DMS53 treated with DMSO at 0.1 percent for 48 hours (cell line): ENCODE results near the gene IL17REL.

ENCODE experiments used
- DNase-seq: peaks from one replicate; lab custom pipeline; 2025; ENCODE audit not compliant: unreplicated experiment; lab: John Stamatoyannopoulos, UW

IL17REL gene

DNA sequence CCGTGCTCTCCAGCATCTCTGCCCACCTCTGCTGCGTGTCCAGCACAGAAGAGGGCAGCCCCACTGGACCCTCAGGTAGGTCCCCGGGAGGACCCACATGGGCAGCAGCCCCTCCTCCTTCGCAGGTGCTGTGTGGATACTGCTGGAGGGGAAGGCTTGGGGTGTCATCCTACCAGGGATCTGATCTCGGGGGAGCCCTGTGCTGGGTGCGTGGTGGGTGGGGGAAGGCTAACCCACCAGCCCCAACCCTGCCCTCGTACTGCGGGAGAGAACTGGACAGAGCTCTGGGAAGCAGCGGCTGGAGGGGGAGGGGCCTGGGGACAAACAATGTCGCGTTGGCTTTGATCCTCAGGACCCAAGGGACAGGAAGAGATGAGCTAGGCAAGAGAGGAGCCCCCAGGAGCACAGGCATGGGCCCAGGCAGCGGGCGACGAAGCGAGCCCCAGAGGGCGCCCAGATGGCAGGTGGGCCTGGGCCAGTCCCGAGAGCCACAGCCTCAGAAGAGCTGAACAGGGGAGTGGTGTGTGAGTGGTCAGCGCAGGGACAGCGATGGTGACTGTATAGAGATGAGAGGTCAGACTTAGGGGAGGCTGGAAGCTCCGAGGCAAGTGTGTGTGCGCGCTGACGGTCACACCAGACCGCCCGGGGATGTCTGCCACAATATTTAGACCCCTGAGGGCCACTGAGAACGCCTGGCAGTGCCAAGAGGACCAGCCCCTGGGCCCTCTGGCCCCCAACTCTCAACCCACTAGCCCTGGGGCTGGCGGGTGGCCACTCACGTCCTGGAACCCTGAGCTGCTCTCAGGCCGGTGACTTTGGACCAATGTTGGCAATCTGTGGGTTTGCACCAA is 53.4 kb downstream of the IL17REL start:
- peak; percentile 24 for DNase-seq

DNA sequence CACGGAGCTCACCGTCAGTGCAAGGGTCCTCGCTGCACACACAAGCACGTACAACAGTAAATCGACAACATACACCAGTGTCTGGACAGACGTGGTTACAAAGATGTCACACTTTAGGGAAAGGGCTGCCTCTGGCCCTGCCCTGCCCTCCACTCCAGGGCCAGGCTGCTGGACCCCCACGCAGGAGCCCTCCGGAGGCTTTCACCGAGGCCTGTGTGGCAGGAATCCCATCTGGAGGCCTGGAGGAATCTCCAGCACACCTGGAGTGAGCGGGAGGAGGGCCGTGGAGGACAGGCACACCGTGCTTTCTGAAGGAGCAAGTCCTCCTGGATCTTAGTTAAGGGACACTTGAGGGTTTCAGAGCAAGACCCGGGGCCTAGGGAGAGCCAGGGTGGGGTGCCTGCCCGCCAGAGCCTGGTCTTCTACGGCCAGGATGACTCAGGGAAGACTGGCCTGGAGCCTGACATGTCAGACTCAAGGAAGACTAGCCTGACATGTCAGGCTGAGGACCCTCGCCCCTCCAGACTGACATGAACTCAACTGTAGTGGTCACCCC is 54.1 kb downstream of the IL17REL start:
- DNase-seq = no peak

DNA sequence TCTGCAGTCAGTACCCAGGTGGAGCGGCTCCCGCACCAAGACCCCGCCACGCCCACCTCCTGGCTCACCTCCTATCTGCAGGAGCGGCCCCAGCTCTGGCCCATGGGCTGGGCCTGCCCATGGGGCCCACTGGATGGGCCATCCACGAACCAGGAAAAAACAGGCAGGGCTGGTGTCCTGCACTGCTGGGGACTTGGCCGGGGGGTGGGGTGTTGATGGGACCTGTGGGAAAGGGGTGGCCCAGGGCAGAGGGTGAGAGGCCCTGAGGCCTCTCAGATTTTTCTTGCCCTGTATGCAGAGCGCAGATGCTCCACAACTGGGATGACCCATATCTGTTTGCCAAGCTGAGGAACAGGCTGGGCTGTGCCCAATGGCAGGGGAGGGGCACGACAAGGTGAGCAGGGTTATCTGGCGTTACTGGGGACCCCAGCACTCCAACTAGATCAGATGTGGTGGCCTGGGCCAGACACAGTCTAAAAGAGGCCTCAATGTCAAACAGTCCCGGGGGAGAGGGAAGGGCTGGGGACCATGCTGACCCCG is 54.7 kb downstream of the IL17REL start:
- no peak for DNase-seq

DNA sequence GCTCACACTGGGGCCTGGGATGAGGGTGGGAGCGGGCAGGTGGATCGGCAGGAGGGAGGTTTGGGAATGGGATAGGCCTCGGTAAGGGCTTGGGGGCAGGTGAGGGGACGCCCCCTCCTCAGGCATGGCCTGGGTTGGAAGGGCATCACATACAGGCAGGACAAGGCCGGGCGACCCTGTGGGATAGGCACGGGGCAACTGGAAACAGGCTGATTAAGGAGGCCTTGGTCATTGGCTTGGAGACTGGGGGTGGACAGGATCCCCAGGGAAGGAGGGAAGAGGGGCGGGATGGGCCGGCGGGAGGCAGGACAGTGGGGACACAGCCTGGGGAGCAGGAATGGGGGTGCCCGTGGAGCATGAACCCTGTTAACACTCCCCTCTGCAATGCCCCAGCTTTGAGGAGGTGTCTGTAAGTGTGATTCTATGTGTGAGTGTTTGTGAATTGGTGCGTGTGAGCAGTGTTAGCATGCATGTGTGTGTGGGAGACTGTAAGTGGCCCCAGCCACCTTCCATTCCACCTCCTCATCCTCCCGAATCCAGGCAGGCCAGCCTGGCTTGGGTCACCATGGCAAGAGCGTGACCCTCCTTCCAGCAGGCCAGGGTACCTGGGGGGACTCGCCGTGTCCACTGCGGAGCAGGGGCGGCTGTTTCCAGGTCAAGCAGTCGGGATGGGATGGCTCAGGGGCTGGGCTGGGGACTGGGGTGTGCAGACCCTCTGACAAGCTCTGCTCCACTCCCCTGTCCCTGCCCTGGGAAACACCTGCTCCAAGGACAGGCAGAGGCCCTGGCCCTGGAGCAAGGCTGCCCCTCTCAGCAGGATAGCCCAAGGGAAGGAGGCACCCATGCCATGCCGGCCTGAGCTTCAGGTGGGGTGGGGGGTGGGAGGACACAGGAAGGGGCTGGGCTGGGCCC is 55.4 kb downstream of the IL17REL start:
- no peak for DNase-seq

DNA sequence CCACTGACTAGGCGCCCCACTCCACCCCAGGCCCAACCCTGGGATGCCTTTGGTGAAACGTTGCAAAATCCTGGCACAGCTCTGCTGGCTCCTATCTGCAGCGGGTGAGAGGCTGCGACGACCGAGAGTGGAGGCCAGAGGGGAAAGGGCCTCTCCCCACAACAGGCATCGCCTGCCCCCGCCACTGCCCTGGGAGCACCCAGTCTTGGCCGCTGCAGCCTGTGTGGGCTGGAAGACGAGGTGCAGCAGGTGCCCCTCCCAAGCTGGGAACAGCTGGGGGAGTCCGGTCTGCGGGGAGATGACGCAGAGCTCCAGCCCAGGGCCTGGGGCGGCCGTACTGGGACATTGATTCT is 56.2 kb downstream of the IL17REL start:
- DNase-seq = no peak

DNA sequence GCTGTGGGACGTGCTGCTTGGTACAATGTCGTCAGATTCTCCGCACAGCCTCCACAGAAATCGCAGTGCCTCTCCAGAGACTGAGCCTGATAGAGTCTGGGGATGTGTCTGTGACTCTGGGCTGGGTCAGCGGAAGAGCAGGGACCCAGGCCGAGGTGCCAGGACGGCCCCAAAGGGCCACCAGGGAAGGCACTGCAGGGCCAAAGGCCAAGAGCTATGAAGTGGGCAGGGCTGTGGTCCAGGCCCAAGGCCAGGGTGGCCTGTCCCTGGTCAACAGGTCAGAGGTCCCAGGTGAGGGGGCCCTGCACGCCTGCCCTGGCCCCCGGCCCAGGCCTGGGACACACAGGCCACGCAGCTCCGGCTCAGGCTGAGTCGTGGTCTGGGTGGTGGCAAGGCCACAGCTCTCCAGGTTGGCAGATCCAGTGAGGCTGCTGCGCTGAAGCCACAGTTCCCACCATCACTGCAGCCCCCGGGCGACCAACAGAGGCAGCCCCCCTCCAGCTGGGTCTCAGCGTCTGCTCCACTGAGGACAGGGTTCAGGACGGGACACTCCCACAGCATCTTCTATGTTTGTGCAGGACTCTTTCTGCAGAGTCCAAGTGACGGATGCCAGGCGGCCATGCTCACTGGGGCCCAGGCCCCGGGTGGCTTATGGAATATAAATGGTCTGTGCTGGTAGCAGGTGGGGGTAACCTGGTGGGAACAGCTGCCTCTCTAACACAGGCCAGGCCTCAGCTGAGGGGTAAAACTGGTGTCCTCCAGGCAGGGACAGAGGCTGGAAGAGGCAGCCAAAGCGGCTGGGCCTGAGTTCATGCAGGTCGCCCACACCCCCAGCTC is 56.8 kb downstream of the IL17REL start:
- no peak for DNase-seq

DNA sequence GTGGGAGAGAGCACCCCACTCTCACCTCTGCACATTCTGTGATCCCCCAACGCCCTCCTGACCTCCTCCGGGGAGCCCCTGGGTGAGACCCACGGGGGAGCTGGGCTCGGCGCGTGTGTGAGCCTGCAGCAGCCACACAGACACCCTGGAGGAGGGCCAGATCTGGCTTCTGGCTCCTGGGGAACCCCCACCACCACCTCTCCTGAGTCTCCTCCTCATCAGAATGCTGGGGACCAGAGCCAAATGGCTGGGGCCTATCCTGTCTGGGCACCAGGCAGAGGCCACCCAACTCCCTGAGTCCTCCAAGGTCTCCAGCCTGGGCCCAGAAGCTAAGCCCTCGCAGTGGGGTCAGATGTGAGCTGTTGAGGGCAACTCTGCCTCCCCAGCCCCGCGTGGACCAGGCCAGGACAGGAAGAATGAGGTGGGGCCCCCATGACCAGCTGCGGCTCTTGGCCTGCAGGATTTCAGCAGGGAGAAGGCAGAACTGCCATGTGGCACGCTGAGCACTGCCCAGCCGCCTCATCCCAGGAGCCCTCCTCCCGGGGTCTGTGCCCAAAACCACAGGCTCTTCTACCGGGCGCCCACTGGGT is 57.5 kb downstream of the IL17REL start:
- DNase-seq = no peak

DNA sequence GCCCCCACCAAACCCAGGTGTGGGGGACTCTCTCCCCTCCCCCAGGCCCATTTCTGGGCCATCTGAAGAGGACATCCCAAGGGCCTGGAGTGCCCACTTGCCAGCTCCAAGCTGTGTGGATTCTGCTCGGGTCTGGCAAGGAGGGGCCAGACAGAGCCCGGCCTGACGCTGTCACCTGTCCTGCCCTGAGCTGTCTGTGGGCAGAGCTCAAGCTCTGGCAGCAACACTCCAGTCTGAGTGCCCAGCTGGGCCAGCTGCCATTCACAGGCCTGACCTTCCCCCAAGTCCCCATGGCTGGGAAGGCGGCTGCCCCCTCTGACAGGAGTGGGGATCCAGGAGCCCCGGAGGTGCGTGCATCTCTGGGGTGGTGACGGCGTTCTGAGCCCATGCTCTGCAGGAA is 58.2 kb downstream of the IL17REL start:
- DNase-seq = peak; percentile 48

DNA sequence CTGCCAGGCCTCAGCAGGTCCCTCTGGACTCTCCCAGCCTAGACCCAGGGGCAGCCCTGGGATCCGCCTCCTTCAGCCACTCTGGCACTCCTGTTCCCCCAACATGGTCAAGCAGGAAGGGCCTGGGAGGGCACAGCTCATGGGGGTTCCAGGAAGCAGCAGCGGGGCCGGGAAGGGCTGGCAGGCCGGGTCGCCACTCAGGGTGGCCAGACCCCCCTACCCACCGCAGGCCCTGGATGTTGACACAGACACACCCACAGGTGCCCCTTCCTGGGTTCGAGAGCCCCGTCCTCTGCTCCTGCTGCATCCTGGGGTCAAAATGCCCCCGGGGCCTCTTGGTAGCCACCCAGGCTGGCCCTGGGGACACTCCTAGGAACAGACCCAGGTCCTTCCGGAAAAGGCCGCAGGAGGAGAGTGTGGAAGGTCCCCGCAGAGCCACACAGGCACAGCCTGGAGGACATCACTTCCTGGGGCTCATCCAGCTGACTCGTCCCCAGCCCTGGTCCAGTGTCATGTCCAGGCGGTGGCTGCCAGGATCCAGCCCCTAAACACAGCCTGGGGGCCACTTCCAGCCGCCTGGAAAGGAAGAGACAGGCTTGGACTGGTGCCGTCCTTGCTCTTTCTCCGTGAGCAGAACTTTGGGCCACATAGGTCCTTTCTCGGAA is 58.8 kb downstream of the IL17REL start:
- DNase-seq = no peak

DNA sequence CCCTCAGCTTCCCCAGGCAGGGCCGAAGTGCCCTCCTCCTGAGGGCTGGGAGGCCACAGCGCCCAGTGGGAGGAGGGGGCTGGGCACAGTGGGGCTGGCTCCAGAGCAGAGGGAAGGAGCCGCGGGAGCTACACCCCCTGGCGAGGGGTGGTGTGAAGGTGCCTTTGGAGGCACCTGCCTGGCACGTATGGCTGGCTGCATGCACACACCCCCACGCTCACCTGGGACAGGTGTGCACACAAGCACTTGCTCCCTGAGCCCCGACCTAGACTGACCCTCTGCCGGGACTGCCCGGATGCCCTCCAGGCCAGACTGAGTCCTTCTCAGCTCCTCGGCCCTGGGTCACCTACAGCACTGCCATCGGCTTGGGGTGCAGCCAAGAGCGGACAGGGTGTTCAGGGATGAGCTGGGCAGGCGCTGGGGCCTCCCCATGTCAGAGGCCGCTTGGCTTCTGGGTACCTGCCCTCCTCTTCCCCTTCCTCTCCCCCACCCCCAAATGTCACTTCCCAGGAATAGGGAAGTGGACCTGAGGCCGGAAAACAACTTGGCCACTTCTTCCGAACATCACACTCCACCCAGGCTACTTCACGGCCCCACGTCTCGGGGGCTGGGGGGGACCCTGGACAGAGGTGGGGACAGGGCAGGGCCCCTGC is 59.4 kb downstream of the IL17REL start:
- peak; percentile 88 for DNase-seq

DNA sequence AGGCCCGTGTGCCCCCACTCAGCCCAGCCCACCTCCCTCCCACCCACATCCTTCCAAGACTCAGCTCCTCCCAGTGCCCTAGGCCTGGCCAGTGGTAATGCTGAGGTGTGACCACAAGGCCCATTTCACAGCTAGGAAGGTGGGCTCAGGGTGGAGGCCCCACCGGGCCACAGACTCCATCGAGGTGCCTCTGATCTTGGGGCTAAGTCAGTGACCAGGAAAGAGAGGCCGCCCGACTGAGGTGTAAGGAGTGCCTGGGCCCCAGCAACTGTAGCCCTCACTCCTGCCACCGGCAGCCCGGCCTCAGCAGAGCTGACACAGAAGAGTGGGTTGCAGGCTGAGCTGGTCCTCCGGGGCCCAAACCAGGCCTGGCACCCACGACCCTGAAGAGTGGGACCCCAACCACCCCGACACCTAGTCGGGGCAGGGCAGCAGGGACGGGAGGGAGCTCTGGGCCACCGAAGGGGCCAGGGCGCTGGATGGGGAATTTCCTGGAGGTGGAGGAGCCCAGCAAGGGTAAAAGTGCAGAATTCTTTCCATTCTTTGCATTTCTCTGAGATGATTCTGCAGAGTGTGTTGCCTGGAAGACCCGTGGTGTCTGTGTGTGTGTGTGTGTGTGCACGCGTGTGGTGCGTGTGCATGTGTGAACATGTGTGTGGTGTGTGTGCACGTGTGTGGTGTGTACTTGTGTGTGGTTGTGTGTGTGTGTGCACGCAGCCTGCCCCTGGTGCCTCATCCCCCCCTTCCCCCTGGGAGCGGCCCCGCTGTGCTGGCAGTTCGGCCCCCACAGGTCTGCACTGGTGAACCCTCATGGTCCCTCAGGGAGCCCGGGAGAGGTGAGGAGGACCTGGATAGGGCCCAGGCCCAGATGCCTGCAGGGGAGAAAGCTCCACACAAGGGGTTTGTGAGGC is 60.3 kb downstream of the IL17REL start:
- DNase-seq = no peak

DNA sequence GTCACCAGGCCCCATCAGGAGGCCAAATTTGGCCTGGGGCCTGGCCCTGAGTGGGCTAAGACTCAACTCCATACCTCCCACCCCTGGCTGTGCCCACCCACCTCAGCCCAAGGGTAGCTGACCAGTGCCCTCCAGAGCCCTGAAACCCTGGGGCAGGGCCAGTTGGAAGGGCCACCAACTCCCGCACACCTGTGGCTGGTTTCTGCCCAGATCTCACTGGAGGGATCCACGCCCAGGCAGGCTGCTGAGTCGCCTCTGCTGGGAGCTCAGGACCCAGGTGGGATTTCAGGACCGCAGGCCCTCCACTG is 60.9 kb downstream of the IL17REL start:
- no peak for DNase-seq

DNA sequence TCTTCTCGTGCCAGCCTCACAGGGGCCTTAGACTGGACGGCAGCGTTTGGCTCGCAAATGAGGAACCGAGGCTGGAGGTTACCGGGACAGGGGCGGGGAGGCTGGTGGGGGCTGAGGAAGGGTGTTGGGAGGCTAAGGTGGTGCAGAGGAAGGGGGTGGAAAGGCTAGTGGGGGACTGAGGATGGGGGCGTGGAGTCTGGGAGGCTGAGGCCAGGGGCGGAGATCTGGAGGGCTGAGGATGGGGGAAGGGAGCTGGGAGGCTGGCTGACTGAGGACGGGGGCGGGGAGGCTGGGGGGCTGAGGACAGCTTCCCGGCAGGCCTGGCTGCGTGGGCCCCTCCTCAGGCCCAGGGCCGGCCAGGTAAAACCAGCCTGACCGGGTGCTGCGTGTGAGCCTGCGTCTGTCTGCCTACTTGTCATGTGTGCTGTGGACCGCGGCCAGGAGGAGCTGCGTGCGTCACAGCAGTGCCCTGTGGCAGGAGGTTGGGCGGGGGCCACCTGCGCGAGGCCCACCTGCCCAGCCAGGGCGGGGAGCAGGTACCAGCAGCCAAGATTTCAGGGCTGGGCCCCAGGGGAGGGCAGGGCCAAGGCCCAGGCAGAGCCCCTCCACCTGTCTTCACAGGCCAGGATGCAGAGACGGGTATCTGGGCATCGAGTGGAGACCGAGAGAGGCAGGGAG is 61.4 kb downstream of the IL17REL start:
- peak; percentile 85 for DNase-seq

DNA sequence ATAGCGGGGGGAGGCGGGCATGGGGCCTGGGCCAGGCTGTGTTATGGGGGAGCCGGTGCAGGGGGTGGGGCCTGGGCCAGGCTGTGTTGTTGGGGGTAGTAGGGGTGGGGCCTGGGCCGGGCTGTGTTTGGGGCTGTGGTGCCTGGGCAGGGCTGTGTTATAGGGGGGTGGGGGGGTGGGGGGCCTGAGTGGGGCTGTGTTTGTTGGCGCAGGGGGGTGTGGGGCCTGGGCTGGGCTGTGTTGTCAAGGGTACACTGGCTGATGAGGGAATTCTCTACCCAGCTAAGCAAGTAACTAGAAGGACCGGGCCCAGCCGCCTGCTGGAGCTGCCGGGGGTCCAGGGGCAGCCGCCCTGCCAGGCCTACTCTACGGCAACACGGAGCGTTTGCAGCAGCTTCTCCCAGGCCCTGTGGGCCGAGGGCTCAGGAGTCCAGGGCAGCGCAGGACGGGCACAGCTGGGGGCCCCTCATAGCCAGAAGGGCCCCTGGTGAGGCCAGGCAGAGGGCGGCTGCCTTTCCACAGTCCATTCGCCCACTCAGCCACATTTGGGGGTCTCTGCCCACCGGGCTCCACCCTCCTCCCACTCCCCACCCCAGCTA is 62.1 kb downstream of the IL17REL start:
- DNase-seq = no peak

DNA sequence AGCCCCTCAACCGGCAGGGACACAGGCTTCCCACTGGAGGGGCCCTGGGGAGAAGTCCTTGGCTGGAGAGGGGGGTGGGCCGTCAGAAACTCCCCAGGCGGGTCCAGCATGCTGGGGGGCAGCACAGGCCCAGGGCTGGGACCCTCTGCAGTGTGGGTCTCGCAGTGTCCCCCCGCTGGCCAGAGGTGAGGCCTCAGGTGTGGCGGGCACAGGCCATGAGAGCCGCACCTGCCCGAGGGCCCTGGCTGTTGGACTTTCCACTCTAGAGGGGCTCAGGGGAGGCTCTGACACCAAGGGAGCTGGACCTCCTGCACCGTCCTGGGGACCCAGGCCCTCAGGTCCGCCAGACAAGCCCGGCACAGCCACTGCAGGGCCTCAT is 62.7 kb downstream of the IL17REL start:
- DNase-seq = no peak

DNA sequence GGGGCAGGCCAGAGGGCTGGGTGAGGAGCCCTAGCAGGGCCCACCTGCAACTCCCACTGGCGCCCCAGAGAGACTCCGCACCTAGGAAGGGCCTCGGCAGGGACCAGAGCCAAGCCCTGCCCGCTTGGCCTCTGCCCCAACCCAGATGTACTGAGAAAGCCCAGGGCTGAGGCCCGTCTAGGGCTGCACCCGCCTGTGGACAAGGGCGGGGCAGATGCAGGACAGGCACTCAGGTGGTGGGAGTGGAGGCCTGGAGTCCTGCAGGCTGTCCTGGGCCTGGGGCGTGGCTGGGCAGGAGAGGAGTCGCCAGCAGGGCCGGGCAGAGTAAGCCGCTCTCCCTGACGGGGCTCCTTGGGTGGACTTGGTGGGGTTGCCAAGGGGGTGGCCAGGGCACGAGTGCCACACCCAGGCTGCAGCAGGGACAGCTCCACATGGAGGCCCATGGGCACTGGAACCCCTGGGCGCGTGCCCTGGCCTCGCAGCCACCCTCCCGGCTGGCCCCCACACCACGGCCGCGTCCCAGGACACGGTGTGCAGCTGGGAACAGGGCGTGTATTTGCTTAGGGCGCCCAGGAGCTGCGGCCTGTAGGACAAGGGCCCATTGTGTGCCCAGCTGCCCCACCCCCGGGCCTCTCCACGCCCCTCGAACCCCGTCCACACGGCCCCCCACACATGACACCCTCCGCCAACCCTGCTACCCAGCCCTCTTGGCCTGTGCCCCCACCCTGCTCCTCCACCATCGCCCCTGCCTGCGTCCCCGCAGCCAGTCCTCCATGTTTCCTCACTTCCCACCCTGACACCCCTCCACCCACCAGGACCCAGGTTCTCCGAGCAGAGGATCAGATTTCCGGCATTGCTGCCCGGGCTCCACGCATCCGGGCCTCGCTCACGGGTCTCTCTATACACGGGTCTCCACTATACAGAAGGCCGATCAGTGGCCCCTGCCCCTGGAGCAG is 63.3 kb downstream of the IL17REL start:
- peak; percentile 76 for DNase-seq
